ENCODE results near the gene NRG4.

Gene NRG4

DNA sequence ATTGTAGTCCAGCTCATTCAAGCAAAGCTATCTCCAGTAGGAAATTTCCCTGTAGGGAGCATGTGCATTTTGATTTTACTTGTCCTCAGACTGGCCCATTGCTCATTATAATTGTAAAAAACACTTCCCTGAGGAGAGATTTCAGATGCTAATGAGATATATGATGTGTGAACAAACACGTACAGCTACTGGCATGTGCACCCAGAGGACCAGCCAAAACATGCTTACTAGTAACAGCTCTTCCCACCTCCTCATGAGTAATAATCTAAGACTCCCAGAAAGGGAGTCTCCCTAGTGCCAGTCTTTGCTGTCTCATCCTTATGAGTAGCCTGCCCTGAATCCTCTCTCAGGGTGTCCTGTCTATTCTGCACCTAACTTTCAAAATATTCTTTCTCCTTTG lies 65.1 kb downstream of the NRG4 start:
- no peak overlapping the region for H3K4me3 ChIP-seq (ENCODE audit: low read length)
- TF ChIP-seq, protein P1, sequence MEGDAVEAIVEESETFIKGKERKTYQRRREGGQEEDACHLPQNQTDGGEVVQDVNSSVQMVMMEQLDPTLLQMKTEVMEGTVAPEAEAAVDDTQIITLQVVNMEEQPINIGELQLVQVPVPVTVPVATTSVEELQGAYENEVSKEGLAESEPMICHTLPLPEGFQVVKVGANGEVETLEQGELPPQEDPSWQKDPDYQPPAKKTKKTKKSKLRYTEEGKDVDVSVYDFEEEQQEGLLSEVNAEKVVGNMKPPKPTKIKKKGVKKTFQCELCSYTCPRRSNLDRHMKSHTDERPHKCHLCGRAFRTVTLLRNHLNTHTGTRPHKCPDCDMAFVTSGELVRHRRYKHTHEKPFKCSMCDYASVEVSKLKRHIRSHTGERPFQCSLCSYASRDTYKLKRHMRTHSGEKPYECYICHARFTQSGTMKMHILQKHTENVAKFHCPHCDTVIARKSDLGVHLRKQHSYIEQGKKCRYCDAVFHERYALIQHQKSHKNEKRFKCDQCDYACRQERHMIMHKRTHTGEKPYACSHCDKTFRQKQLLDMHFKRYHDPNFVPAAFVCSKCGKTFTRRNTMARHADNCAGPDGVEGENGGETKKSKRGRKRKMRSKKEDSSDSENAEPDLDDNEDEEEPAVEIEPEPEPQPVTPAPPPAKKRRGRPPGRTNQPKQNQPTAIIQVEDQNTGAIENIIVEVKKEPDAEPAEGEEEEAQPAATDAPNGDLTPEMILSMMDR (conservative IDR thresholded peaks at IDR 0.05; ENCODE audit: low read length): no peak
- DNase-seq (ENCODE audit: low read depth): peak; percentile 88

DNA sequence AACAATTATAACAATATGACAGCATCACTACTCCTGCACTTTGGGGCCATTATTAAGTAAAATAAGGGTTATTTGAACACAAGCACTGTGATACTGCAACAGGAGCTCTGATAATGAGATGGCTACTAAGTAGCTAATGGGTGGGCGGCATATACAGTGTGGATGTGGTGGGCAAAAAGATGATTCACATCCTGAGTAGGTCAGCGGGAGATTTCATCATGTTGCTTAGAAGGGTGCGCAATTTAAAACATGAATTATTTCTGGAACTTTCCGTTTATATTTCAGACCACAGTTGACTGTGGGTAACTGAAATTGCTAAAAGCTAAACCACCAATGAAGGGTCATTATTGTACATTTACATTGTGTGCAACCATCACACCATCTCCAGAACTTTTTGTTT lies 66.3 kb downstream of the NRG4 start:
- no peak overlapping the region for H3K4me3 ChIP-seq (ENCODE audit: low read length)
- TF ChIP-seq, protein P1 (conservative IDR thresholded peaks at IDR 0.05; ENCODE audit: low read length): no peak
- DNase-seq (ENCODE audit: low read depth): peak; percentile 16

DNA sequence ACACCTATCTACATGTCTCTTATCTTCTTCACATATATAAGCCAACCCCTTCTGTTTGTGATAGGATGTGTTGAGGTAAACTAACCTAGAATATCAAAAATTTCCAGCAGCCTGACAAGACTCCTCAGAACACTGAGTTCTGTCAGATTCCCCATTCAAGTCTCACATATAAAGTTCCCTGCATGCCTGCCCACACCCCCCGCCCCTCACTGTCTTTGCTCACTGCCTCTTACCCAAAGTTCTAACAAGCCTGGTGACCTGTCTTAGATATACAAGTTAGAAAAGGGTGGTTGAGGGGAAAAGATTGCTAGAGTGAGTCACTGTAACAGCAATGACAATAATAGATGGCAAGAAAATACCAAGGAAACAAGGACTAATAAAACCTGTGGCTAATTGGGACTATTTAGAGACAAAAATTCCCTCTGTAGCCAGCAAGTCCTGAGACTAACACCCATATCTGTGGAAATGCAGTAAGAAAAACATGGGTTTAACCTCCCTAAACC lies 68.5 kb downstream of the NRG4 start:
- TF ChIP-seq, protein P1 (conservative IDR thresholded peaks at IDR 0.05; ENCODE audit: low read length): no peak
- no peak overlapping the region for H3K4me3 ChIP-seq (ENCODE audit: low read length)
- no peak for DNase-seq (ENCODE audit: low read depth)

DNA sequence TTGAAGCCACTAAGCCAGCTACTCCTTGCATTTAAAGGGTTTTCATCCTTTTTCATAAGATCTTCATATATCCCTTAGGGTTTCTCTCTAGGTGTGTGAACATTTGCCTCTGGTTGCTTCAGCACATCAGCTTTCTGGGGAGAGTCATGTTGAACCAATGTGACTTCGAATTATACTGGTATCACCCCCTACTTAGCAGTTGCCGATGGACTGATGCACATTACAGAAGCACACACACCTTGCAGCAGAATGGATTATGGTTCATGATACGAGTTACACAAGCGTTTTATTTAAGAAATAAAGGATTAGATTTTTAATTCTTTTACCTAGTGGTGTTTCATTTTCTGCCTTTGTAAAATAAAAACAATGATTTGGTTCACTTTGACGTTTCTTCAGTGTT lies 69.0 kb downstream of the NRG4 start:
- no peak overlapping the region for H3K4me3 ChIP-seq (ENCODE audit: low read length)
- TF ChIP-seq, protein P1 (conservative IDR thresholded peaks at IDR 0.05; ENCODE audit: low read length): no peak
- DNase-seq (ENCODE audit: low read depth): no peak

DNA sequence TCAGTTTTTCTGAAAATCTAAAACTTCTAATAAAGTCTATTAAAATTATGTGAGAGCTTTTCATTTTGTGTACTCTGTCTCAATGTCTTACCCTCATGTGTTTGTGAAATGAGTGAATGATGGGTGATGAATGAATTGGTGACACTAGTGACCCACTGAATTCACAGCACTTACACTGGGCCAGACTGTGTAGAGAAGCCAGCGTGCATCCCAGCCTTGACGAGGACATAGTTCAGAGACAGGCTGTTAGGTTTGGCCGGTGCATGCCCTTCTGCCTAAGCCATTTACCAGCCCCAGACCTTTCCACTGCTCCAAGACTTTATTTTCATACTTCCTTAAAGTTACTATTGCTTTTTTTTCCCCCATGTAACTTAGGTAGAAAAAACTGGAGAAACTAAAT lies 69.8 kb downstream of the NRG4 start:
- no peak overlapping the region for H3K4me3 ChIP-seq (ENCODE audit: low read length)
- DNase-seq (ENCODE audit: low read depth): no peak
- TF ChIP-seq, protein P1 (conservative IDR thresholded peaks at IDR 0.05; ENCODE audit: low read length): no peak

DNA sequence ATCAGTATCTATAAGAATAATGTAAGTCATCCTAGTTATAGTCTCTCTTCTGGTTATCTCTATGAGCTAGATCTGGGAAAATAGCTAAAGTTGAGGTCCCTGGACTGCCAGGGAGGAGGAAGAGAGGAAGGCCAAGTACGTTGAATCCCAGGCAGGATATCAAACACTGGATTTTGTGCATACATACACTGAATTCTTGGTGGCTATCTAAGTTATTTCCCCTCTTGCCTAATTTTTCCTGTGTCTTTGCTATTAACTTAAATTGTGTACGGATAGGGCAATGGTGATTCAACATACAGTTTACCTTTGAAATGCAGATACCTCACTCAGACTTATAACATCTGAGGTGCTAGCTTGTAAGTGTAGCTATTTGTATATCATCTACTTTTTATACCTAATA lies 81.4 kb downstream of the NRG4 start:
- DNase-seq (ENCODE audit: low read depth): no peak
- TF ChIP-seq, protein P1 (conservative IDR thresholded peaks at IDR 0.05; ENCODE audit: low read length): no peak
- H3K4me3 ChIP-seq (ENCODE audit: low read length): no peak overlapping the region

DNA sequence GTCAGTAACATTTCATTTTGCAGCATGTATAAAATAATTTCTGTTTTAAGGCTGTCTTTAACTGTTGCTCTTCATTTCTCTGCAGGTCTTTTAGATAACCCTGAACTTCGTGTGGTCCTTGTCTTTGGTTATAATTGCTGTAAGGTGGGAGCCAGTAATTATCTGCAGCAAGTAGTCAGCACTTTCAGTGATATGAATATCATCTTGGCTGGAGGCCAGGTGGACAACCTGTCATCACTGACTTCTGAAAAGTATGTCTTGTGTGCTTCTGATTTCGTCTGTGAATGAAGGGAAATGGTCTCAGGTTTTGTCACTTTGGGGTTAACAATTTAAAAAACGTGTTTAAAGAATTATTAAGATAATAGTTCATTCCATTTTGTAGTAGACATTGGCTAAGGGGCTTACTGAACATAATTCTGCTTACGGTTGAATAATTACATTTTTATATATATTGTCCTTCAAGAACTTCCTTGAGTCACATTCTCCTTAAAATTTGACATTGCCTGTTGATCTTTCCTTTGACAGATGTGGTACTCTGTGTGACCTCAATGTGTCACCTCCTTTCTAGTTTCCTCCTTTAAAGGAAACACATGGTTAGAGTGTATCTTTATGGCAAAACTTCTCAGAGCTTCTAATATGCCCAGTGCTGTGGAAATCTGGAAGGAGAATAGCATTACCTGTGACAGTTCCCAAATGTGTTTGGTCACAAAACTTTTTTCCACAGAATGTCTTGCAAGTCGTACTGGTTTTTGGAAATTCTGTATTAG lies 82.2 kb downstream of the NRG4 start:
- TF ChIP-seq, protein P1 (conservative IDR thresholded peaks at IDR 0.05; ENCODE audit: low read length): no peak
- H3K4me3 ChIP-seq (ENCODE audit: low read length): no peak overlapping the region
- DNase-seq (ENCODE audit: low read depth): no peak
